ENCODE data around the gene NFE2L1.
A peak's percentile ranks its signal among the peaks of the same experiment; 100 is the strongest.

Gene NFE2L1

DNA sequence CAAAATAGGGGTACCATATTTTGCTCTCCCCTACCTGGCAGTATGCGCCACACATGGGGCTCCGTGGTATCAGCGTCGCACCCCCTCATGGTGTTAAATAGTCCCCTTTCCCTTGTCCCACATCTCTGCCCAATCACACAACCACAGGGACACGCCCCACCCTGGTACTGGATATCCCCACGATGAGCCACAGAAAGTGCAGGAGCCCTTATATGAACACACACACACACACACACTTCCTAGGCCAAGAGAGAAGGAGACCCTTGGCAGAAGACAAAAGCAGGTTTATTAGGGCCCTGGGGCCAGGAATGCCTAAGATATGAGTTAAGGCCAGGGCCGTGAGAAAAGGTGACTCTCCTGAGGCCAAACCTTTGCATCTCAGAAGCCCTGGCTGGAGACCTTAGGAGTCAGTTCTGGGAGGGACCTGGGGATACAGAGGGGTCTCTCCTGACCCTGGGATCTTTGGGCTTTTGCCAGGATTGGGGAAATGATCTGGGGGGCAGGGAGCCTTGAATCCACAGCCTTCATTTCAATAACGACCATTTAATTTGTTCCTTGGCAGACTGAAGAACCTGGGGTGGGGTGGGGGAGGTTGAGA lies 22.2 kb upstream of the NFE2L1 start:
- no peaks in the 10 kb centered on the region for H3K27me3 ChIP-seq
- TF ChIP-seq, protein P1, sequence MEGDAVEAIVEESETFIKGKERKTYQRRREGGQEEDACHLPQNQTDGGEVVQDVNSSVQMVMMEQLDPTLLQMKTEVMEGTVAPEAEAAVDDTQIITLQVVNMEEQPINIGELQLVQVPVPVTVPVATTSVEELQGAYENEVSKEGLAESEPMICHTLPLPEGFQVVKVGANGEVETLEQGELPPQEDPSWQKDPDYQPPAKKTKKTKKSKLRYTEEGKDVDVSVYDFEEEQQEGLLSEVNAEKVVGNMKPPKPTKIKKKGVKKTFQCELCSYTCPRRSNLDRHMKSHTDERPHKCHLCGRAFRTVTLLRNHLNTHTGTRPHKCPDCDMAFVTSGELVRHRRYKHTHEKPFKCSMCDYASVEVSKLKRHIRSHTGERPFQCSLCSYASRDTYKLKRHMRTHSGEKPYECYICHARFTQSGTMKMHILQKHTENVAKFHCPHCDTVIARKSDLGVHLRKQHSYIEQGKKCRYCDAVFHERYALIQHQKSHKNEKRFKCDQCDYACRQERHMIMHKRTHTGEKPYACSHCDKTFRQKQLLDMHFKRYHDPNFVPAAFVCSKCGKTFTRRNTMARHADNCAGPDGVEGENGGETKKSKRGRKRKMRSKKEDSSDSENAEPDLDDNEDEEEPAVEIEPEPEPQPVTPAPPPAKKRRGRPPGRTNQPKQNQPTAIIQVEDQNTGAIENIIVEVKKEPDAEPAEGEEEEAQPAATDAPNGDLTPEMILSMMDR (IDR thresholded peaks at IDR 0.05; ENCODE audit: low read depth, low read length) = no peak
- H3K36me3 ChIP-seq = no peaks in the 10 kb centered on the region
- H3K4me1 ChIP-seq = peaks cover 14% of the 10 kb centered on the region
- no peak for DNase-seq
- H3K4me3 ChIP-seq (ENCODE audit: low read depth, low read length) = peak overlapping the region; percentile 65; the same call in 1 of the 2 replicates
- H3K9me3 ChIP-seq = no peaks in the 10 kb centered on the region

DNA sequence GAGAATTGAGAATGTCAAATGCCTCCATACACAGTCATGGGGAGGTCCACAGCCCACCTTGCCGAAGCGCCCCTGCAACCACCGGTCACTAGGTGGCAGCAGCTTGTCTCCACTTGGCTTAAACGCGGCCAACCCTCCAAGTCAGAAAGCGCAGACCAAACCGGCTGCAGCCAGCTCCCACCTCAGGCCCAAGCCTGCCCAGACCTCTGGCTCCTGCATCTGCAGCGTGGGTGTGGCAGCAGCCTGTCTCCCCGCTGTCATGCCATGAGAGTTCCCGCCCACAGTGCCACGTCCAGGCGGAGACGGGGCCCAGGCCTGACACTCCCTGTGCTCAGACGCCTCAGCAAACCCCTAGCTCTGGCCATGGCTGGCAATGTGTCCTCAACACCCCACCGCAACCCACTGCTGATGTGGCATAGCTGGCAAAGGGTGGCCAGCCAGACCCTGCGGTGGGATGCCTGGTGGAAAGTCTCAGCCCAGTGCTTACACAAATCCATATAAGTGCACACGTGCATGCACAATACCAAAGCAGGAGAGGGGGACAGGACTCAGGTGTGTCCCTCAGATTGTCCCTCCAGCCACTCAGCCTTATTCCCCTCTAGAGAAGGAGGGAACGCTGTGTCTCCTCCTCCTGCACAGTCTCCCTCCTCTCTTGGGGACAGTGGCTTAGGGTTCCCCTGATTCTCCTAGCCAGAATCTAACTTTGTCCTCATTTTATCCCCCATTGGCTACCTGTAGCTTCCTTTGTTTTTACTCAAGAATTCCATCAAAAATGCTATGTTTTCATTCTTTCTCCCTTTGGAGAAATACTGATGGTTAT lies 21.4 kb upstream of the NFE2L1 start:
- peak; percentile 95 for DNase-seq
- no peak overlapping the region for H3K4me3 ChIP-seq (ENCODE audit: low read depth, low read length)
- H3K27me3 ChIP-seq = no peaks in the 10 kb centered on the region
- peaks cover 14% of the 10 kb centered on the region for H3K4me1 ChIP-seq
- no peaks in the 10 kb centered on the region for H3K9me3 ChIP-seq
- TF ChIP-seq, protein P1 (IDR thresholded peaks at IDR 0.05; ENCODE audit: low read depth, low read length) = peak; percentile 92
- H3K36me3 ChIP-seq = no peaks in the 10 kb centered on the region

DNA sequence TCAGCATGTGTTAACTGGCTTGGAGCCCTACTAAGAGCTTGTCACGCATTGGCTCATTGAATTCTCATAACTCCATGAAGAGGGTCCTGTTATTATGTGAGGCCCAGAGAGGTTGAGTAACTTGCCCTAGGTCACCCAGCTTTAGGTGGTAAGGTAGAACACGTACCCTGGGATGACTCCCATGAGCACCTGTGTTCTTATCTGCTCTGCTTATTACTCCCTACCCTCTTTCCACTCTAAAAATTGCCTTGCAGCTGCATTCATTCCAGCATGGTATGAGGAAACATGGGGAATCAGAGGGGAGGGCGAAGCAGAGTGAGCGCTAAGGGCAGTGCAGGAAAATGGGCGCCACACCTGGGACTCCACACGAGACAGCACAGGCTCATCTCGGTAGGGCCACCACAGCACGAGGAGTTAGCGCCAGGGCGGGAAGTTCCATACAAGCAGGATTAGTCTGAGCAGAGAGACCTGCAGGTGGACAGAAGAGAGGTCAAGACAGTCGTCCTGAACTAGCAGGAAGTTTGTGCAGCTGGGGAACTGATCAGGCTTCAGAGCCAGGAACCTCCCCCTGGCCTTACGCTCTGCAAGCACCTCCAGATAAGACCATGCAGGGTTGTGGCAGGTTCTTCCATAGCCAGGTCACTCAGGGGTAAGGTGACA lies 20.7 kb upstream of the NFE2L1 start:
- Histone ChIP-seq H3K27me3 (no peaks in the 10 kb centered on the region), H3K4me3 (ENCODE audit: low read depth, low read length) (no peak overlapping the region), H3K9me3 (no peaks in the 10 kb centered on the region), H3K36me3 (no peaks in the 10 kb centered on the region), H3K4me1 (peaks cover 14% of the 10 kb centered on the region)
- TF ChIP-seq, protein P1 (IDR thresholded peaks at IDR 0.05; ENCODE audit: low read depth, low read length) = no peak
- no peak for DNase-seq

DNA sequence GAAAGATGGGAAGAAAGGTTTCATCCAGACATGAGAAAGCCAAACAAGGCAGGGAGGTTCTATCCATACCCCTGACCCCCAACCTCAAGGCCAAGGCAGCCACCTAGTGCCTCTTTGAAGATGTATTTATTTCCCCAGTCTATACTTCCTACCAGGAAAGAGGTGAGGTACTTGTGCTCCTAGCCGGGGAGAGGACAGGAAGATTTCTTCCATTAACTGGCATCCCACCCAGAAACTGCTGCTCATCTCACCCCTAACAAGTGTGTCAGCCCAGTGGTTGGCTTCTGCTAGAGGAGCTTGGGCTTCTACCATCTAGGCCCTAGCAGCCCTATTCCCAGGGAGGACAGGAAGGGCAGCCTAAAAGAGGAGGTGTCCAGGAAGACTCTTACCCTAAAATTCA lies 19.4 kb upstream of the NFE2L1 start:
- Histone ChIP-seq H3K36me3 (no peaks in the 10 kb centered on the region), H3K9me3 (no peaks in the 10 kb centered on the region), H3K4me3 (ENCODE audit: low read depth, low read length) (no peak overlapping the region), H3K27me3 (no peaks in the 10 kb centered on the region), H3K4me1 (peaks cover 14% of the 10 kb centered on the region)
- TF ChIP-seq, protein P1 (IDR thresholded peaks at IDR 0.05; ENCODE audit: low read depth, low read length) = no peak
- no peak for DNase-seq

DNA sequence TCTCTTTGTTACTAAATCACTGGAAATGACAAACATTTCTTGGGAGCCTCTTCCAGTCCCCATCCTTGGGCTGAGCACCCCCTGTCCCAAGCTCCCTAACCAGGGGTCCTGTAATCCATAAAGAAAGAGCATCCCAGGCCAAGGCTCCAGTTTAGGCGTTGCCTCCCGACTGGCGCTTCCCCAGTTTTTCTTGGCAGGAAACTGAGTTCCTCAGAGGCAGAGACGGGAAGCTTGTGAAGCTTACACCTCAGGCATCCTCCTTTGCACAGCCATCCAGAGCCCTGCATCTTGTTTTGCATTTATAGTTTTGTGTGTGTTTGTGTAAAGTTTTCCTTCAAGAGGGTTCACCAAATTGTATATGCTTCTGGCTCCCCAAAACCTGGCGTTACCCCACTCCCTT lies 17.6 kb upstream of the NFE2L1 start:
- TF ChIP-seq, protein P1 (IDR thresholded peaks at IDR 0.05; ENCODE audit: low read depth, low read length) = no peak
- Histone ChIP-seq H3K4me1 (peaks cover 13% of the 10 kb centered on the region), H3K4me3 (ENCODE audit: low read depth, low read length) (no peak overlapping the region), H3K36me3 (no peaks in the 10 kb centered on the region), H3K27me3 (no peaks in the 10 kb centered on the region), H3K9me3 (no peaks in the 10 kb centered on the region)
- no peak for DNase-seq
